ENCODE measurements around the gene RBM47.
A peak's percentile ranks its signal among the peaks of the same experiment; 100 is the strongest.

Gene RBM47

DNA sequence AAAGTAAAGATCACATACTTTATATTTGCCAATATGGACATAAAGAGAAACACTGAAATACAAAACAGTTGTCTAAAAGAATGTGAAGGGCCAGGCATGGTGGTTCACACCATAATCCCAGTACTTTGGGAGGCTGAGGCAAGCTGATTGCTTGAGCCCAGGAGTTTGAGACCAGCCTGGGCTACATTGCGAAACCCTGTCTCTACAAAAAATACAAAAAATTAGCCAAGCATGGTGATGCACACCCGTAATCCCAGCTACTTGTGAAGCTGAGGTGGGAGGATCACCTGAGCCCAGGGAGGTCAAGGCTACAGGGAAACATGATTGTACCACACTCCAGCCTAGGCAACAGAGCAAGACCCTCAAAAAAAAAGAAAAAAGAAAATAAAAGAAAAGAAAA, 11.8 kb downstream of the RBM47 start:
- DNase-seq (ENCODE audit: low read depth): peak; percentile 32
- no peak overlapping the region for H3K4me3 ChIP-seq (ENCODE audit: low read length)
- TF ChIP-seq, protein P1, sequence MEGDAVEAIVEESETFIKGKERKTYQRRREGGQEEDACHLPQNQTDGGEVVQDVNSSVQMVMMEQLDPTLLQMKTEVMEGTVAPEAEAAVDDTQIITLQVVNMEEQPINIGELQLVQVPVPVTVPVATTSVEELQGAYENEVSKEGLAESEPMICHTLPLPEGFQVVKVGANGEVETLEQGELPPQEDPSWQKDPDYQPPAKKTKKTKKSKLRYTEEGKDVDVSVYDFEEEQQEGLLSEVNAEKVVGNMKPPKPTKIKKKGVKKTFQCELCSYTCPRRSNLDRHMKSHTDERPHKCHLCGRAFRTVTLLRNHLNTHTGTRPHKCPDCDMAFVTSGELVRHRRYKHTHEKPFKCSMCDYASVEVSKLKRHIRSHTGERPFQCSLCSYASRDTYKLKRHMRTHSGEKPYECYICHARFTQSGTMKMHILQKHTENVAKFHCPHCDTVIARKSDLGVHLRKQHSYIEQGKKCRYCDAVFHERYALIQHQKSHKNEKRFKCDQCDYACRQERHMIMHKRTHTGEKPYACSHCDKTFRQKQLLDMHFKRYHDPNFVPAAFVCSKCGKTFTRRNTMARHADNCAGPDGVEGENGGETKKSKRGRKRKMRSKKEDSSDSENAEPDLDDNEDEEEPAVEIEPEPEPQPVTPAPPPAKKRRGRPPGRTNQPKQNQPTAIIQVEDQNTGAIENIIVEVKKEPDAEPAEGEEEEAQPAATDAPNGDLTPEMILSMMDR (IDR thresholded peaks at IDR 0.05; ENCODE audit: insufficient read depth, low read depth, low read length, missing control alignments): no peak

- TF ChIP-seq, protein P1 (IDR thresholded peaks at IDR 0.05; ENCODE audit: insufficient read depth, low read depth, low read length, missing control alignments): no peak
- DNase-seq (ENCODE audit: low read depth): no peak
- H3K4me3 ChIP-seq (ENCODE audit: low read length): no peak overlapping the region
Observed at GRCh38 chr4:40614031-40614430, 15.6 kb downstream of the RBM47 start.

GRCh38 chr4:40613456-40613855, 16.2 kb downstream of the RBM47 start:
- H3K4me3 ChIP-seq (ENCODE audit: low read length): no peak overlapping the region
- no peak for DNase-seq (ENCODE audit: low read depth)
- TF ChIP-seq, protein P1 (IDR thresholded peaks at IDR 0.05; ENCODE audit: insufficient read depth, low read depth, low read length, missing control alignments): no peak

GRCh38 chr4:40612831-40613230, 16.8 kb downstream of the RBM47 start:
- no peak for DNase-seq (ENCODE audit: low read depth)
- no peak overlapping the region for H3K4me3 ChIP-seq (ENCODE audit: low read length)
- TF ChIP-seq, protein P1 (IDR thresholded peaks at IDR 0.05; ENCODE audit: insufficient read depth, low read depth, low read length, missing control alignments): no peak

DNA sequence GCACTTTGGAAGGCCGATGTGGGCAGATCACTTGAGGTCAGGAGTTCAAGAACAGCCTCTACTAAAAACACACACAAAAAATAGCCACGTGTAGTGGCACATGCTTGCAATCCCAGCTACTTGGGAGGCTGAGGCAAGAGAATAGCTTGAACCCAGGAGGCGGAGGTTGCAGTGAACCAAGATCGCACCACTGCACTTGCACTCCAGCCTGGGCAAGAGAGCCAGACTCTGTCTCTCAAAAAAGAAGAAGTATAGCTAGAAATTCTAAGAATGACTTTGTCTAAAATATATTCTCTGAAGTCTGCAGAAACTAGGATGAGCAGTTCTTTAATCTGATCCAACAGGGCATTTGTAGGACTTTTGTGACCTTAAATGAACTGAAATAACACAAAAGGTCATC, 17.4 kb downstream of the RBM47 start:
- H3K4me3 ChIP-seq (ENCODE audit: low read length): no peak overlapping the region
- TF ChIP-seq, protein P1 (IDR thresholded peaks at IDR 0.05; ENCODE audit: insufficient read depth, low read depth, low read length, missing control alignments): no peak
- DNase-seq (ENCODE audit: low read depth): no peak

GRCh38 chr4:40608628-40609027, 21.0 kb downstream of the RBM47 start:
- no peak overlapping the region for H3K4me3 ChIP-seq (ENCODE audit: low read length)
- TF ChIP-seq, protein P1 (IDR thresholded peaks at IDR 0.05; ENCODE audit: insufficient read depth, low read depth, low read length, missing control alignments): no peak
- DNase-seq (ENCODE audit: low read depth): no peak

DNA sequence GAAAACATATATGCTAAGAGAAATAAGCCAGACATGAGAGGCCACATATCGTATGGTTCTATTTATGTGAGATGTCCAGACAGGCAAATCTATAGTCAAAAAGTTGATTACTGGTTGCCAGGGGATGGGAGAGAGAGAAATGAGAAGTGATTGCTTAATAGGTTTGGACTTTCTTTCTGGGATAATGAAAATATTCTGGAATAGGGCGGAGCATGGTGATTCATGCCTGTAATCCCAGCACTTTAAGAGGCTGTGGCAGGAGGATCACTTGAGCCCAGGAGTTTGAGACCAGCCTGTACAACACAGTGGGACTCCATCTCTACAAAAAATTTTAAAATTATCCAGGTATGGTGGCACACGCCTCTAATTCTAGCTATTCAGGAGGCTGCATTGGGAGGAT, 22.4 kb downstream of the RBM47 start:
- peak; percentile 53 for DNase-seq (ENCODE audit: low read depth)
- TF ChIP-seq, protein P1 (IDR thresholded peaks at IDR 0.05; ENCODE audit: insufficient read depth, low read depth, low read length, missing control alignments): no peak

More for the DNA sequence above, 22.4 kb downstream of the RBM47 start:
- no peak overlapping the region for H3K4me3 ChIP-seq (ENCODE audit: low read length)

Data from epithelial cell of esophagus (primary cell).